ENCODE data around the gene RALGDS.
"Not testable (repeated sequence)": the region's sequence is repeated elsewhere in the genome, so short reads cannot be mapped to it uniquely, and the experiment has no call there.

RALGDS gene

DNA sequence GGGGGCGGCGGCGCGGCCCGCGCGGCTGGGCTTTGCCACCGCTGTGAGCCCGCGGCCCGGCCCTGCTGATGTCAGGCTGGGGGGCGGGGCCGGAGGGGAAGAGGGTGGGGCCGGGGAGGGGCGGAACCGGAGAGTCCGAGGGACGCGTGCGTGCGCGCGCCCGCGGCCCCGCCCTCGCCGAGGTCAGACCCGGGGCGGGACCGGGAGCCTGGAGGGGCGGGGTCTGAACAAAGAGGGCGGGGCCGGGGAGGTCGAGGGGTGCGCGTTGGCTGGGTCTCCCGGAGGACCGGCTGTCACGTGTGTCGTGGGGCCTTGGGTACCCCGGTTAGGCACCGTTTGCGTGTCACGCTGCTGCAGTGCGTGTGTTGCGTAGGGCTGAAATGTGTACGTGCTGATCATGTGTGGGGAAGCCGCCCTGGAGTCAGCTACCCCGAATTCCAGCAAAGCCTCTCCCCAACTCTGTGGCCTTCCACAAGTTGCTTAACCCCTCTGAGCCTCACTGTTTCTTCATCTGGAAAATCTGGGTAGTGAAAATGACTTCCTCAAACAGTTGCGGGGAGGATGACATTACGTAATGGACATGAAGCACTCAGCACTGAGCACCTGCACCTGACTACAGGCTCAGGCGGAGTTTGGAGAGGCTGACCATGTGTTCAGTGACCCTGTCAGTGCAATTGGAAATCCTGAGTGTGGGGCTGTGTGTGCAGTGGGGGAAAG, at the start of gene RALGDS:
RALGDS (minus strand) TSS at position 43 of the 717 bp plus-strand sequence. CDS start 86 bp downstream, outside the sequence.
- DNase-seq, result peak in 1 of 2 experiments; percentile 91

DNA sequence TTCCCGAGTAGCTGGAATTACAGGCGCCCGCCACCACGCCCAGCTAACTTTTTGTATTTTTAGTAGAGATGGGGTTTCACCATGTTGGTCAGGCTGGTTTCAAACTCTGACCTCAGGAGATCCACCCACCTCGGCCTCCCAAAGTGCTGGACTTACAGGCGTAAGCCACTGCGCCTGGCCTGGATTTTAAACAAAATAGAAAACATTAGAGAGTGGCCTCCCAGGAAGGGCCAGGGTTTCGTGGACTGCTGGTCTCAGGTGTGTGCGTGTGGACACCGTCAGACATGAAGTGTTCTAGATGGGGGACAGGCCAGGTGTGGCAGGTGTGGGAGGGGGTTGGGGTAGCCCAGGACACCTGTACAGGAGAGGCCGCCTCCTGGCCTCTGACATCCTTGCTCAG, 49.7 kb upstream of the RALGDS start:
- no peak for DNase-seq

DNA sequence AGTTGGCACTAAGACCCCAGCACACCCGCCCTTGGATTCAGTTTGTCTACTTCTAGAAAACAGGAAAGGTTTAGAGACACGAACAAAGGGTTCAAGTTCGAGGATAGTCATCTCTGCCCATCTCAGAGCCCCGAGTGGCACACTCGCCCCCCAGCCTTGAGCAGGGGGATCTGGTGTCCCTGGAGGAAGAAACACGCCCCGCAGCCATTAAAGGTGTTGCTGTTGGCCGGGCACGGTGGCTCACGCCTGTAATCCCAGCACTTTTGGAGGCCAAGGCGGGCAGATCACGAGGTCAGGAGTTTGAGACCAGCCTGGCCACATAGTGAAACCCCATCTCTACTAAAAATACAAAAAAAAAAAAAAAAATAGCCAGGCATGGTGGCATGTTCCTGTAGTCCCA, 48.6 kb upstream of the RALGDS start:
- DNase-seq, result not testable (repeated sequence)

DNA sequence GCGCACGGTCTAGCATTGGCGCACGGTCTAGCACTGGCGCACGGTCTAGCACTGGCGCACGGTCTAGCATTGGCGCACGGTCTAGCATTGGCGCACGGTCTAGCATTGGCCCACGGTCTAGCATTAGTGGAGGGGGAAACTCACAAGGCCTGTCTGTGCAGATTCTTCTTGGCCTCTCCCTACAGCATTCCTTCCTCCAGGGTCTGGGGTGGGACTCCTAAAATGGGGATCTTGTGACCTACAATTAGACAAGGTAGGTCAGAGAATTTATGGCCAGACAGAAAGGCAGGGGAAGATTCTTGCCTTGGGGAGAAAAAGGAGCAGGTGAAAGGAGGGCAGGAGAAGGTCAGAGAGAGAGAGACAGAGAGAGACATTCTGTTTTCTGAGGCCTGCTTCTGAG, 48.1 kb upstream of the RALGDS start:
- no peak for DNase-seq

DNA sequence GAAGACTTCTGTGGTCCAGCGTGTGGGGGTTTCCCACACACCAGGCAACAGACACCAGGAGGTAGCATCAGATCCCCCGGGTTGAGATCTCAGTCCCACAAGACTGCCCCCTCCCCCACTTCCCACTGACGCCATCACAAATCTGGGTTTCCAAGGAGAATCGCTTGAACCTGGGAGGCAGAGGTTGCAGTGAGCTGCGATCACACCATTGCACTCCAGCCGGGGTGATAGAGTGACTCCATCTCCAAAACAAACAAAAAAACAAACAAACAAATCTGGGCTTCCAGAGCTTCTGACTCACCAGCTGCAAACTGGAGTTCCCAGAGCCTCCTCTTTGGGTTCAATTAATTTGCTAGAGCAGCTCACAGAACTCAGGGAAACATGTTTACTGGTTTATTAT, 47.4 kb upstream of the RALGDS start:
- no peak for DNase-seq

DNA sequence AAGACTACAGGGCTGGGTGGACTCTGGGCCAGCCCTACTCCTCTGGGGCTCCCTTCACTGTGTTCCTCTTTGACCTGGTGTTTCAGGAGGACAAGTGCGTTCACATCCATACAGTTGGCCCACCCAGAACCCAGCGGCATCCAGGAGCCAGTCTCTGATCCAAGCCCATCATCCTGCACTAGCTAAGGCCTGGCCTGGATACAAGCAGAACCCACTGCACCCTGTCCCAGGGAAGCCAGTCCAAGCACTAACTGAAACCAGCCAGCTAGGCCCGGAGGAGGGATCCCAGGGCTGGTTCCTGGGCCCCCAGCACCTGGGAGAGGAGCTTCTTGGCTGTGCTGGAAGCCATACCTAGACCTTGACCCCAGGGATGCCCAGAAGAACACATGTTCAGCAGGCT, 46.7 kb upstream of the RALGDS start:
- DNase-seq, result no peak

DNA sequence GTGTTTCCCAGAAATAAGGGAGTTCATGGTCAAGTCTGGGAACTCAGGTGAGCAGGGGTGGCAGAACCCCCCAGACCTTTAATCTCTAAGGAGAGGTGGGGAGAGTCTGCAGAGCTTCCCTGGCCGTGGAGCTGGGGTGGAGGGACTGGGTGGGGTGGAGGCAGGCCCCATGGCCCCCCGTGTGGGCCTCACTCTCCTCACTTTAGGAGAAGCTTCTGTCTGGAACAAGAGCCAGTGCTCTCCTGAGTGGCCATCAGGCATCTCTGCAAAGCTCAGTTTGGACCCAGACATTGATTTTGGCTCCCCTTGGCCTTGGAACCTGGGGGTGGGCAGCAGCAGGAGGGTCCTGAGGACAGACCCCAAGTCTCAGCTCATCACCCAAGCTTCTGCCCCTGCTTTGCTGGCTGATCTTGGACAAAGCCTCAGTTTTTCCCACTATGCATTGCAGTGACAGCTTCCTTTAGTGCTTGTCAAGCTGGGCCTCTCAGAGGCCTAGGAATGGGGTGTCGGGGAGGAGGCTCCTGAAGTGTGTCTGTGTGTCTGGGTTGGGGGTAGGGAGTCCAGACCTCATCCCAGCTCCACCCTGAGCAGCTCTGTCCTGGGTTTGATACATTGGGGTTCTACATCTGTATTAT, 46.2 kb upstream of the RALGDS start:
- no peak for DNase-seq

DNA sequence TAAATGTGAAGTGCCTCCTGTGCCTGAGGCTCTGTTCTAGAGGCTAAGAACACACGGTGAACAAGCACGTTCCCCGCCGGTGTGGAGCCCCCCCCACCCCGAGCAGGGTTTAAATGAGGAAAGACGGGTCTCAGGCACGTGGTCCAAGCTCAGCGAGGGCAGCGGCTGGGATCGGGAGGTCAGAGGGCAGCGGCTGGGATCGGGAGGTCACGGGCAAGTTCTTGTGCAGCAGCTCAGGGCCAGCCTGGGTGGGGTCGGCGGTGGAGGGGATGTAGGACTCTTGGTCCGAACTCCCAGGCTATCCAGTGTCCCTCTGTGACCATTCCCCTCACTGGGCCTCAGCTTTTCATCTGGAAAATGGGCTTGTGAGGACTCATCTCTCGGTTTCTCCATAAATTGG, 45.4 kb upstream of the RALGDS start:
- DNase-seq, result no peak

DNA sequence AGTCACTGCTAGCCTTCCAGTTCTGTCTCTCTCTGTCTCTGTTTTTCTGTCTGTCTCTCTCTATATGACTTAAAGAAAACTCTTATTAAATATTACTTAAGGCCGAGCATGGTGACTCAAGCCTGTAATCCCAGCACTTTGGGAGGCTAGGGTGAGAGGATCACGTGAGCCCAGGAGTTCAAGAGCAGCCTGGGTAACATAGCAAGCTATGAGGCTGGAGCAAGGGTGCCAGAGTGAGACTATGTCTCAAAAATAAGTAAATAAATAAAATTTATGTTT, 44.4 kb upstream of the RALGDS start:
- DNase-seq, result no peak

DNA sequence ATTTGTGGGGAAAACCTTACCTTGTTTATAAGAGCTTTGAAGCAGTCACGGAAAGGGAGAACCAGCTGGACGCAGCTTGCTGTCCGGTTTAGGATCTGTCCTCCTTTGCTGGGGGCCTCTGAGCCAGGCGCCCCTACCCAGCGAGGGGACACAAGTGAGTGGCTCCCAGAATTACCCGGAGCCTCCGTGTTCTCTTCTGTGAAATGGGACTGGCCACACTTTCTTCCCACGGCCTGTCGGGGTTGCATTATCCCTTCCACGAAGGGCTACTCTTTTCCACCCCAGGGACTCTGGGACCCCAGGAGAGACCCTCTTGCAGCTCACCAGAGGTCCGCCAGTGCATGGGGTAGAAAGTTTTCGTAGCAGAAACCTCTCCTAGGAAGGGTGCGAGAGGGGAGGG, 43.2 kb upstream of the RALGDS start:
- no peak for DNase-seq

DNA sequence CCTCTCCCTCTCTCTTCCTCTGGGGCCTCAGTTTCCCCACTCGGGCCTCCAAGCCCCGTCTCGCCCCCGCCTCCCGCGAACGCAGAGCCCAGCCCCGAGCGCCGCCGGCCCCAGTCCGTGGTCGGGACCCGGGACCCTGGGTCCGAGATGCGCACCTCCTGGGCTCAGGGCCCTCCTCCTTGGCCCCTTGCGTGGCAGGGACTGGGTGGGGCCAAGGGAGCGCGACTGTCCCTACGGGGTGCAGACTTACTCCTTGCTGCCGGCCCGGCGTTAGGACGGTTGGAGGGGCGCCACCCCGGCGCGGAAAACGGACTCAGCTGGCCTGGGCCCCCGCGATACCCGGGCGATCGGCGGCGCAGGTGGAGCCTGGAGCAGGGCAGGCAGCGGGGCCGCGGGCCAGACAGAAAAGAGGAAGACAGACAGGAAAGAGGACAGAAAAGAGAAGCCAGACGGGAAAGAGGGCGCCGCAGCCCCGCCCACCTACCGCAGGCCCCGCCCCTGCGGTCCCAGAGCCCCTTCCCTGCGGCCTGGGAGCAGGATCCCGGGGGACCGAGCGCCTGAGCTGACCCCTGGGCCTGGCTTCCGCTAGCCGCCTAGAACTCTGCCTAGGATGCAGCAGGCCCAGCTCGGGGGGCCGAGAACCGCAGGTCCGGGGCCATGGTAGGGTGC, 42.6 kb upstream of the RALGDS start, which contains the start of gene GBGT1:
GBGT1 (minus strand) TSS at position 411 of the 669 bp plus-strand sequence. CDS start 1,502 bp downstream, outside the sequence.
- peak in 1 of 2 experiments; percentile 32 for DNase-seq

DNA sequence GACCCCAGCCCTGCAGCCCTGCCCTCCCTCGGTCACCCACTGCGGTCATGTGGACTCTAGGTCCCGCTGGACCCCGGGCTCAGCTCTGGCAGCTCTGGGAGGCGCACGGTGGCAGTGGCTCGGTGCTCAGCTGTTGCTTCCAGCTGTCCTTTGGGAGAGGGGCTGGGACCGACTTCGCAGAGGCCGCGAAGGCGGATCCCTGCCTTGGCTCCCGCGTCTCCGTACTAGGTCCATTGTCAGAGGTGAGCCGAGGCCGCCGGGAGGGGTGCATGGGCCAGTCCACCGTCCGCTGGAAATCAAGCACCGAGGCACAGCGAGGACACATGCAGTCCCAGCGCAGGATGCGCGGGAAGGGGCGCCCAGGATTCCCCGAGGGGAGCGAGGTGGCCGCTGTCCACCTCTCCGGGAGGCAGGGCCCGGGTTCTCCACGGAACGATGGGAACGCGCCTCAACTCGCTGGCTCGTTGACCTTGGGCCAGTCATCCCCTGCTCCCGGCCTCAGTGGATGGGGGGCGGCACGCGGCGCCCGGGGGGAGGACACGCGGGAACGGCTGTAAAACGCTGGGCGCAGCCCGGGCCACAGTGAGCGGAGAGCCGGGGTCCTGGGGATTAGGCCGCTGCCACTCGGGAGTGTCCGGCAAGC, 41.9 kb upstream of the RALGDS start:
- no peak for DNase-seq

DNA sequence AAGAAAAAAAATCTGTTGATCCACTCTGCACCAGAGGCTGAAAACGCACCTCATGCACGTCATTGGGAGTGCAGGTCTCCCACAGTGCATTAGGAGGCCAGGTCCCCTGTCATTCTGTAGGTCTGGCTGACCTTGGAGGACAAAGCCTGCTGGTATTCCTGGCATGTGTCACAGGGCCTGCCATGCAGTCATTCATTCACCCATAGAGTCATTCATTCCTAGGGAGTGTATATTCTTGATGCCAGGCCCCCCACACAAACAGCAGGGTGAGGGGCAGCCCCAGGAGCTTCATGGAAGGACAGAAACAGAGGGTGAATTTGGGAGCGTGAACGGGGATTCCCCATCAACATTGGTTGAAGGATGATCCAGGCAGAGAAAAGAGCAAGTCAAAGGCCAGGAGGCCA, 40.5 kb upstream of the RALGDS start:
- no peak for DNase-seq

DNA sequence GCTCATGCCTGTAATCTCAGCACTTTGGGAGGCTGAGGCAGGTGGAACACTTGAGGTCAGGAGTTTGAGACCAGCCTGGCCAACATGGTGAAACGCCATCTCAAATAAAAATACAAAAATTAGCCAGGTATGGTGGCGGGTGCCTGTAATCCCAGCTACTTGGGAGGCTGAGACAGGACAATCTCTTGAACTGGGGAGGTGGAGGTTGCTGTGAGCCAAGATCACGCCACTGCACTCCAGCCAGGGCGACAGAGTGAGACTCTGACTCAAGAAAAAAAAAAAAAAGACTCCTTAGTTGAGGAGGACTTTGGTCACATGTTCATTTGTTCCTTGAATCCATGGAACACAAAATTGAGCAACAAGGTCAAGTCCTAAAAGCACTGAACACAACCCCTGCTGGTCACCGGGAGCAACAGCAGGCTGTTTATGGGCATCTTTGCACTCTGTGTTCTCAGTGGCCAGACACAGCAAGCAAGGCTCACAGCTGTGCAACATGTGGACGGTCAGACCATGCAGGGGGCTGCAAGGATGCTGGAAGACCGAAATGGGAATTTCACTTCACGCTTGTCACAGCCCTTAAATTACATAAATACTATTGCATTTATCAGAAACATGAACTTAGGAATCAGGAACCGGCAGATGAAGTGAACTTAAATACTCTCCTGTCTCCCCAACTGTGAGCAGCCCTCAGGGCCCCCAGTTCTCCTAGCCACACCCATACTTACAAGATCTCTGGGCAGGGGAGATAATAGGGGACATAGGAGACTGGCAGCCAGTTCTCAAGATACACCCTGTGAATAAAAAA, 39.9 kb upstream of the RALGDS start:
- DNase-seq, result peak in 1 of 2 experiments; percentile 45

DNA sequence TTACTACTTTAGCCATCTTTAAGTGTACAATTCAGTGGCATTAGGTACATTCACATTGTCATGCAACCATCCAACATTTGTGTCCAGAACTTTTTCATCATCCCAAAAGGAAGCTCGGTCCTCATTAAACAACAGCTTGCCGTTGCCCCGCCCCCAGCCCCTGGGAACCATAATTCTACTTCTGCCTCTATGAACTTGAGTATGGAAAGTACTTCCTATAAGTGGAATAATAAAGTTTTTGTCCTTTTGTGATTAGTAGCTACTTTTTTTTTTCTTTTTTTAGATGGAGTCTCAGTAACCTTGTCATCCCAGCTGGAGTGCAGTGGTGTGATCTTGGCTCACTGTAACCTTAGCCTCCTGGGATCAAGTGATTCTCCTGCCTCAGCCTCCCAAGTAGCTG, 37.7 kb upstream of the RALGDS start:
- no peak for DNase-seq

DNA sequence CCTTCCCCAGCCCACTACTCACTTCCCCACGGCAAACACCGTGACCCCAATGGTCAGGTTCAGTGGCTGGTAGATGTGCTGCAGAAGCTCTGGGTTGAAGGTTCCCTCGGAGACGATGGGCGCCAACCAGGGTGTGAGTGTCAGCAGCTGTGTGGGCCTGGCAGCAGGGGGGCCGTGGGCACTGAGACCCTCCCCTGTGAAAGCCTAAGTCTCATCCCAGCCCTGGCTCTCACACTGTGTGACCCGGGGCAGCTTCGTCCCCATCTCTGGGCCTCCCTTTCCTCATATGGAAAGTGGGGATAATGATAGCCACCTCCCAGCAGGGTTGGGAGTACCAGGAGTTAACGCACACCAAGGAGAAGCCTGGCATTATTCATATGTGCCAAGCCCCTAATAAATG, 34.1 kb upstream of the RALGDS start:
- no peak for DNase-seq

DNA sequence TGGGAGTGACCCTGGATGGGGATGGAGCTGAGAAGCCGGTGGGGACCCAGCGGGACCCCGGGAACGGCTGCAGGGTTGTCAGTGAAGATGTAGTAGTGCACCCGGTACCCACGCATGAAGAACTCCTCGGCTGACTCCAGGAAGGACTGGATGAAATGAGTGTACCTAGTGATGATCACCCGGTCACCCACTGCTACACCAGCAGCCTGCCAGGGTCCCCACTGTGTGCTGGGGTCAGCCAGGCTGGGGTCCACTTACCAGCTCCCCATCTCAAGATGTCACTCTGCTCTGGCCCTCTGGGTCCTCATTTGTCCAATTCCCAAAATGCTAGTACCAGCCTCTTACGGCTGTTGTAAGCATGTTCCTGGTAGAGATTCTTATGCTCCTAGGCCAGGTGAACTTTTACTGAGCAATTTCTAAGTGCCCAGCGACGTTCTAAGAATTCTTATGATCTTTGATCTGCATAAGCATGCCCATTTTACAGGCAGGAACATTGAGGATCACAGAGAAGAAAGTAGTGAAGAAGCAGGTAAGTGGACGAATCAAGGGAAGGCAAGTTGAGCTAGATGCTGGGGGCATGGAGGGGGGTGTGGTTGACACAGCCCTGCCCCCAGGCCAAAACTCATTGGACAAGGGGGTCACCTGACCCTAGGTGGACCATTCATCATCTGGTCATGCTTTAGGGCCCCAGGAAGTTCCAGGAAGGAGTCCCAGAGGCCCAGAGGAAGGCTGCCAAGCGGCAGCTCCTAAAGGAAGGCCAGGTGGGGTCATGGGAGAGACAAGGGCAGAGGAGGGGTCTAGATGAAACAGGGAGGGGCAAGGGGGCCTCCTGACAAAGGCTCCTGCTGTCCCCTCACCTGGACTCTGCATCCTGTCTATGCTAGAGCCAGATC, 33.3 kb upstream of the RALGDS start:
- no peak for DNase-seq

DNA sequence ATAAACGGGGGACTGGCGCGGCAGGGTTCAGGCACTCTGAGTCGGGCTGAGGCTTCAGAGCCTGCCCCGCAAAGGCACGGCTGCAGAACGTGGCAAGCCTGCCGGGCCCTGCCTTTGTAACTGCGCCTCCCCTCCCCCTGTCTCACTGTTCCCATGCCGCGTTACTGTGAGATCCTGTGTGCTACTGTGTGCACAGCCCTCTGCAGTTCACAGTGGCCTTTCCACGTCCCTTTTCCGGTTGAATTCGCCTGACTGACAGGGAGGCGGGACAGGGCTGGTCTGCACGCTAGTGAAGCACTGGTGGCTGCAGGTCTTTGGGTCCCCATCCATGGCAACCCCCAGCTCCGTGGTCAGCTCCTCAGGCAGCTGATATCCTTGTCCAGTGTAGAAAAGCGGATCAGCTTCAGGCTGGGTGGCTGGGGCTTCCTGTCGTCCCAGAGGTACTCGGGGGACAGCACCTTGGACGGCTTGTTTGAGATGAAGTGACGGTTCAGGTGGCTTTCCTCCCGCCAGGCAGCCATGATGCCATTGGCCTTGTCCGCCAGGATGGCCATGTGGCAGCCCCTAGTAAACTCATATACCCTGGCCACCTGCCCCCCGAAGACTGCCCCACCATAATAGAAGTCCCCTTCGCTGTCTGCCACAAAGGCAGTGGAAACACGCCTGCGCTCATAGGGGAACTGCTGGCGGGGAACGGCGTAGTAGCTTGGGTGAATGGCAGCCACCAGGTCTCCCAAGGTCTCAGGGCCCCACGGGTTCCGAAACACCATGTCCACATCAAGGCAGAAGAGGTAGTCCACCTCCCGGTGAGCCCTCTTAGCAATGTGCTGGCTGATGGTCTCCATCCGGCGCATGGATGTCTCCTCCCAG, 32.4 kb upstream of the RALGDS start:
- peak in 1 of 2 experiments; percentile 47 for DNase-seq

DNA sequence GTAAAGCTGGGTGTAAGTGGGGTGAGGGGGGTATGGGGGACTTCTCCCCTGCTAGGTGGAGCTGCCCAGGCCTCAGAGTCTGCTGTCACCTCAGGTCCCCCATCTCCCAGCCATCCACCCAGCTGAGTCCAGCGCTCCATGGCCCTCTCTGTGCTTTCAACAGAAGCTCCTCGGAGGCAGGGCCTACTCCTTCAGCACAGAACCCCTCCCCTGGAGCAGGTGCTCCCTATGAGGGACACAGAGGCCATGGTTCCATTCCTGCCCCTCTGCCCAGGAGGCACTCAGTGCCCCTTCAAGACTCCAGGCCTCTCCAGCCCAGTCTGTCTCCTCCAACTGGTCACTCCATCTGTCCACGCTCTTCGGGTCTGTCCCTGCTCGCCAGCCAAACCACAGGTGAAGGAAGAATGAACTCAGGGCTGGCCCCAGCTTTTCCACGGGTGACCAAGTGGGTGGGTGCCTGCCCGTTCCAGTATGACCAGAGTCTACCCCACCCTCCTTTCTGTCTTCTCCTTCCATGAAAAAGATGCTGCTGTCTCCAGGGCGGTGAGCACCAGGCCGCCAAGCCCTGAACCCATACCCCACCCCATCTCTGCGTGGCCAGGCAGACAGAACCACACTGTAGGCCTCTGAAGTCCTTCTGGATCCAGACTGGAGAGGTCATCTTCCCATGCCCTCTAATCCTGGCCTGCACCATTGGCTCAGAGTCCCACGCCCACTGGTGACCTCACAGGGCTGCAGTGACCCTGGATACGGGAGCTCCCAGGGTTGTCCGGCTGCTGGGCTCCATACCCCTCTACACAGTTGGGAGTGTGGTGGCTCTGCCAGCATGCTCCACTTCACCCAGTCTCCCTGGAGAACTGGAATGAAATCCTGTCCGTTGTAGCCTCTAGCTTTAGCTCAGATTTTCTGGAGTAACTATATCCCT, 30.8 kb upstream of the RALGDS start:
- DNase-seq, result no peak

DNA sequence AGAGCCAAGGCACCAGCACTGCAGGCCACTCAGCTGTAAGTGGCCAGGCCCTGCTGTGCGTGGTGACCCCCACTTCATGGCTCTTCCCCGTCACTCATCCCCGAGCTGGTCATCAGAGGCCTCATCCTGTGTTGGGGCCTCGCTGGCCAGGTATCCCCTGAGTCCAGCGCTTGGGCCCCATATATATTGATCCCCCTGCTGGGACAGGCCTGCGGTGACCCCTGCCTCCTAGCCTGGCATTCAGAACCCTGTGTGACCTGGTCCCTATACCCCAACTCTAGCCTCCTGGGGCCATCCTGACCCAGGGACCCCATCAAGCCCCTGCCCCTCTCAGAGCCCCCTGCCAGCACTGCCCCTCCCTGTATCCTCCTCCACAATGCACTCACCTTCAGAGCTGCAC, 30.0 kb upstream of the RALGDS start:
- no peak for DNase-seq

All from NCI-H526 (cell line).